ENCODE measurements around the gene OTUB2.

Gene OTUB2

GRCh38 chr14:94042433-94043091 is 16.4 kb downstream of the OTUB2 start:
- FAIRE-seq, result no peak

GRCh38 chr14:94043111-94043755 is 17.1 kb downstream of the OTUB2 start:
- no peak for FAIRE-seq

- no peak for FAIRE-seq
These were observed 17.8 kb downstream of the OTUB2 start for GRCh38 chr14:94043756-94044475.

GRCh38 chr14:94044476-94045091 is 18.4 kb downstream of the OTUB2 start:
- FAIRE-seq, result no peak

- FAIRE-seq, result no peak
These were observed 19.0 kb downstream of the OTUB2 start for GRCh38 chr14:94045101-94045500.

GRCh38 chr14:94045563-94046345 is 19.6 kb downstream of the OTUB2 start:
- FAIRE-seq, result no peak

- no peak for FAIRE-seq
These were observed 20.6 kb downstream of the OTUB2 start for GRCh38 chr14:94046696-94047250.

GRCh38 chr14:94047581-94047980 is 21.4 kb downstream of the OTUB2 start:
- FAIRE-seq, result no peak

- FAIRE-seq, result no peak
These were observed 22.8 kb downstream of the OTUB2 start for GRCh38 chr14:94048691-94049624.

GRCh38 chr14:94049625-94050023 is 23.5 kb downstream of the OTUB2 start:
- no peak for FAIRE-seq

- FAIRE-seq, result no peak
These were observed 24.2 kb downstream of the OTUB2 start for GRCh38 chr14:94050231-94050880.

- no peak for FAIRE-seq
These were observed 25.0 kb downstream of the OTUB2 start for GRCh38 chr14:94051115-94051514.

GRCh38 chr14:94051779-94052178 is 25.6 kb downstream of the OTUB2 start:
- FAIRE-seq, result no peak

- FAIRE-seq, result no peak
These were observed 26.1 kb downstream of the OTUB2 start for GRCh38 chr14:94052199-94052598.

- FAIRE-seq, result no peak
These were observed 26.5 kb downstream of the OTUB2 start for GRCh38 chr14:94052662-94053061.

- FAIRE-seq, result no peak
These were observed 28.3 kb downstream of the OTUB2 start for GRCh38 chr14:94054401-94054800.

- no peak for FAIRE-seq
These were observed 28.8 kb downstream of the OTUB2 start for GRCh38 chr14:94054936-94055335.

- FAIRE-seq, result no peak
These were observed 30.6 kb downstream of the OTUB2 start for GRCh38 chr14:94056579-94057308.

GRCh38 chr14:94058128-94058673 is 32.1 kb downstream of the OTUB2 start:
- no peak for FAIRE-seq

GRCh38 chr14:94058674-94059138 is 32.6 kb downstream of the OTUB2 start:
- no peak for FAIRE-seq
